HG02870 (cell line): Measurements from ENCODE around the gene CACNG8.
"Not testable (repeated sequence)": the region's sequence is repeated elsewhere in the genome, so short reads cannot be mapped to it uniquely, and the experiment has no call there.

Source experiments
- ATAC-seq: cut with Tn5 transposase; IDR thresholded peaks from one replicate; pipeline ENCODE4 v1.9.1; 2021; ENCODE audit warnings: mild to moderate bottlenecking, moderate library complexity; ENCODE audit not compliant: unreplicated experiment

Gene CACNG8

DNA sequence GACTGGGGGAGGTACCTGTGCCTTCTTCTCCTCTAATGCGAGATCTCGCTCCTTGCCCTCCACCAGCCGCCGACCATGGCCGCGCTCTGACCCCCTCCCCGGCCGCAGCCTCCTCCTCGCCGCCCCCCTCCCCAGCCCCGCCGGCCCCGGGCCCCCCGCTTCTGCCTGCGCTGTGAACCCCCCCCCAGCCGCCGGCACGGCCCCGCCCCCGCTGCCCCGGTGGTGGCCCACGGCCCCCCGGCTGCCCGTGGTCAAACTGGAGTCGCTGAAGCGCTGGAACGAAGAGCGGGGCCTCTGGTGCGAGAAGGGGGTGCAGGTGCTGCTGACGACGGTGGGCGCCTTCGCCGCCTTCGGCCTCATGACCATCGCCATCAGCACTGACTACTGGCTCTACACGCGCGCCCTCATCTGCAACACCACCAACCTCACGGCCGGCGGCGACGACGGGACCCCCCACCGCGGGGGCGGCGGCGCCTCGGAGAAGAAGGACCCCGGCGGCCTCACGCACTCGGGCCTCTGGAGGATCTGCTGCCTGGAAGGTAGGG, at the start of gene CACNG8:
TSS of gene CACNG8 (plus strand) at position 51 of the 545 bp plus-strand sequence.
- no peak for ATAC-seq

DNA sequence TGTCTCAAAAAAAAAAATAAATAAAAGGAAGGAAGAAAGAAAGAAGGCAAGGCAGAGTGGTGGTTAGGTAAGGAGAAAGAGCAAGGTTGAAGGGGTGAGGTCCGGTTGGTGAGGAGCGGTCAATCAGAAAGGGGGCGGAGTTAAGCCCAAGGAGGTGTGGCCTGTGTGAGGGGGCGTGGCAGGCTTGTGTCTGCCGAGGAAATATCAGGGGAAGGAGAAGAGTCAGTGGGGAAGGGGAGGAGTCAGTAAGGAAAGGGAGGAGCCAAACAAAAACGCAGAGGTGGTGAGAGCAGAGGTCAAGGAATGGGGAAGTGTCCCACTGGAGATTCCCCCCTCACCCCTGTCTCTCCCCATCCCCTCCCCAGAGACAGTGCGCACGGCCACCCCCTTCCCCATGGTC, 47.7 kb upstream of the CACNG8 start:
- ATAC-seq, result no peak

DNA sequence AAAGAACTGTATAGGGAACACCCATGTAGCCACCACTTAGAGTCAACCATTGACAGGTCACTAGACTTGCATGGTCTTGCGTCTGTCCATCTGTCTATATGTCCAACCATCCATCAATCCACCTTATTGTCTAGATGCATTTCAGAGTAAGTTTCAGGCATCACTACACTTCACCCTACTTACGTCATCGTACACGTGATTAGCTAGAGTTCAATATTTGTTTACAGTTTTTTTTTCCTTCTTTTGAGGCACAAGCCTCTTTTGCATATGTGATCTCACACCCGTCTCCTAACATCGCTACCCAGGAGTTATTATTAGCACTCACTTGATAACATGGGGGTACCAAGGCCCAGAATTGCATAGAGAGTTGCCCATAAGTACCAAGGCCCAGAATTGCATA, 46.7 kb upstream of the CACNG8 start:
- no peak for ATAC-seq

DNA sequence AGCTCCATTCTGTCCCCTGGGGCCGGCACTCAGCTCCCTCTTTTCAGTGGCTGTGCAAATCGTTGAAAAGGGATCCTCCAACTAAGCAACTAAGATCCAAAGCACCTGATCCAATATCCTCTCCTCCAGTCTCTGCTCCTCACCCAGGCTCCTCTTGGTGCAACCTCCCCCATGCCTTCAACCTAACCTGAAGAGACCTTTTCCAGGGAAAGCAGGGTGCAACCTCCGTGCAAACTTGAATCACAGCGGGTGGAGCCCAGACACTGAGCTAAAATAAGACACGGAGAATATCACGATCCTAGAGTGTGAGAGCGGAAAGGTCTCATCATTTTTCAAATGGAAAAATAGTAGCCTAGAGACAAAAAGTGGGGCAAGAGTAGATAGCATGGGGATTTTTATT, 45.4 kb upstream of the CACNG8 start:
- no peak for ATAC-seq

DNA sequence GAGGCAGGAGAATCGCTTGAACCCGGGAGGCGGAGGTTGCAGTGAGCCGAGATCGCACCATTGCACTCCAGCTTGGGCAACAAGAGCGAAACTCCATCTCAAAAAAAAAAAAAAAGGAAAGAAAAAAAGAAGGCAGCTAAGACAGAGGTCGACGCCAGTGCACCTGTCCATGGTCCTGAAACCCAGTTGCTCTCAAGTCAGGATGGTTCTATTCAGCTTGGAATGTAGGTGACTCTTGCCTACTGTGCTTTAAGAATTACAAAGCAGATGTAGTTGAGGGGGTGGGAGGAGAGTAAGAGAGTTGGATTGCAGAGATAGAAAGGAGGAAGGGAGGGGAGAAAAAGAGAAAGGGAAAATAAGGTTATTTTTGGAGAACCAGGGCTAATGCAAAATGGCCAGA, 35.0 kb upstream of the CACNG8 start:
- ATAC-seq, result no peak

DNA sequence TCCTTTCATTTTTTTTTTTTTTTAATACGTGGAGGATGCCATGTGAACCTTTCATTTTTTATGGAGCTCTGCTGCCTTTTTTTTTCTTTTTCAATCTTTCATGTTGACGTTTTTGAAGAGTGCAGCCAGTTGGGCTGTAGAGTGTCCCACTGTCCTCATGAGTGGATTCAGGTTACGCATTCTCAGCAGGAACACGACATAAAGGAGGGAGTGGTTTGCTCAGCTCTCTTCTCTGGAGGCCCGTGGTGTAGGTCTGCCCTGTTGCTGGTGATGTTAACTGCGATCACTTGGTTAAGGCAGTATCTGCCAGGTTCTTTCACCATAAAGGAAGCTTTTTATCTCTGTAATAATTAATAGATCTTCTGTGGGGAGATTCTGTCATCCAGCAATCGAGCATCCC, 26.7 kb upstream of the CACNG8 start:
- ATAC-seq, result no peak

DNA sequence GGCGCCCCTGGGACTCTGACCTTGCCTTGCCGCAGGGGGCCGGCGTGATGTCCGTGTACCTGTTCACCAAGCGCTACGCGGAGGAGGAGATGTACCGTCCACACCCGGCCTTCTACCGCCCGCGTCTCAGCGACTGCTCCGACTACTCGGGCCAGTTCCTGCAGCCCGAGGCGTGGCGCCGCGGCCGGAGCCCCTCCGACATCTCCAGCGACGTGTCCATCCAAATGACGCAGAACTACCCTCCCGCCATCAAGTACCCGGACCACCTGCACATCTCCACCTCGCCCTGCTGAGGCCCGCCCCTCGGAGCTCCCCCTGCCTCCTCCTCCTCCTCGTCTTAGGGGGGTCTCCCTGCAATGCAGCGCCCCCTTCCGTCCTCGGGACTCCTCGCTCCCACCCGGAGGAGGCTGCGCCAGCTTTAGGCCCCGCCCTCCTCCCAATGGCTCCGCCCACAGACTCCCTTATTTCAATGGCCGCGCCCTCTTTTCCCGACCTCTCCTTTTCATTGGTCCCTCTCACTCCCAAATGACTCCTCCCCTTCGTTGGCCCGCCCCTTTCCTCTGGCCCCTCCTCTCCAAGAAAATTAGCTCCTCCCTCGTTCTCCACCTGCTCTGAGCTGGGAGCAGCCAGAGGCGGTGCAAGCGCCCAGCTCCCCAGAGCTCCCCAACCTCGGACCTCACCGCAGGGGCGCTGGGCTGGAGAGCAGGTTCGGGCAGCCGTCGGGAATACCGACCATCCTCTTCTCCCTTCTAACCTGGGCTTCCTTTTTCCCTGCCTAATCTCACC, 20.5 kb upstream of the CACNG8 start:
- ATAC-seq, result no peak

DNA sequence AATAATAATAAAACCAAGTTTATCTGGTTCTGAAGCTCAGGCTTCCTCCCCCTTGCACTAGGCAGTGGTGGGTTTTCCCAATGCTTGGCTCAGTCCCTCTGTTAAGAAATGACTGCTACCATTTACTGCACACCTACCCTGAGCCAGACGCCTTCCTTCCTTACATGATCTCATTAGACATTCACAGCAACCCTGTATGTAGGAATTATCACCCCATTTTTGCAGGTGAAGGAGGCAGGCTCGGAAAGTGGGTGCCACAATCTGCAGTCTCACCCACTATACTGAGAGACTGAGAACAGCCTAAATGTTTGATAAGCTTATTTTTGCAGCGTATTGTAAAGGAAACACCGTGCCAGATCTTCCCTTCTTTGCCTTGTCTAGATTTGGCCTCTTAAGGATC, 18.3 kb upstream of the CACNG8 start:
- ATAC-seq, result no peak

DNA sequence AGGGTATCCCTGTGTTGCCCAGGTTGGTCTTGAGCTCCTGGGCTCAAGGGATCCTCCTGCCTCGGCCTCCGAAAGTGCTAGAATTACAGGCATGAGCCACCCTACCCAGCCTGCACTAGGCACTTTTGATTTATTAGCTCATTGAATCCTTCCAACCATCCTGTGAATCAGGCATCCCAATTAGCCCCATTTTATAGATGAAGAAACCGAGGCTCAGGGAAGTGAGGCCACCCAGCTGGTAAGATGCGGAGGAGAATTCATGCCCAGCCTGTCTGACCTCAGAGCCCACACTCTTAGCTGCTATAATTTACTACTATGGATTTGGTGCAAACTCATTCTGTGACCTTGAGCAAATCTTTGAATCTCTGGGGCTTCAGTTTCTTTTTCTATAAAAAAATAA, 17.8 kb upstream of the CACNG8 start:
- no peak for ATAC-seq

DNA sequence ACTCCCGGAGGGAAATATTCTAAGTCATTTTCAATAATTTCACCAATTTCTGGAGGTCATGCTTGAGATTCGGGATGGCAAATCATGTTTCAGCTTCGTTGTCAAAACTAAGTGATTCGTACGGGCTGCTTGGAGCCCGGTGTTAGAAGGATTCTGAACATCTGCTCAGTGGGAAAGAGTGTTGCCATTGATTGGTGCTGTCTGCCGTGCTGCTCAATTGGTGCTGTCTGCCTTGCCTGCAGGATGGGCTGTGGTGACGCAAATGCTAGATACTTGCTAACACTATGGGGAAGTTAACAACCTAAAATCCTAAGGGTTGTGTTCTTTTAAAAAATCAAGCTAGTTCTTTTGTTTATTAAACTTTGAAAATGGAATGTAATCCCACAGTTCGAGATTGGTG, 17.3 kb upstream of the CACNG8 start:
- ATAC-seq, result no peak

DNA sequence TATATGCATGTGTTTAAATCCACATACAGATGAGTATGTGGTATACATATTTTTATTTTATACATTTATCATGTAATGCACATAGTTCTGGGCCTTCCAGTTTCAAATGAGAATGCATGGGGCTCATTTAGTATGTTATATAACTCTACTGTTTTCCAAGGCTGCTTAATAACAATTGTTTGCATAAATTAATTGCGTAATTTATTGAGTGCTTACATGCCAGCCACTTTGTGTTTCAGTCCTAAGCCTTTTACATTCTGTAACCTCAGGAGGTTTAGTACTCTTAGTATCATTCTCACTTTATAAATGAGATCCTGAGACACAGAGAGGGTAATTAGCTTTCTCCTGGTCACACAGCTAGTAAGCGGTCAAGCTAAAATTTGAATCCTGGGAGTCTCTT, 16.7 kb upstream of the CACNG8 start:
- no peak for ATAC-seq

DNA sequence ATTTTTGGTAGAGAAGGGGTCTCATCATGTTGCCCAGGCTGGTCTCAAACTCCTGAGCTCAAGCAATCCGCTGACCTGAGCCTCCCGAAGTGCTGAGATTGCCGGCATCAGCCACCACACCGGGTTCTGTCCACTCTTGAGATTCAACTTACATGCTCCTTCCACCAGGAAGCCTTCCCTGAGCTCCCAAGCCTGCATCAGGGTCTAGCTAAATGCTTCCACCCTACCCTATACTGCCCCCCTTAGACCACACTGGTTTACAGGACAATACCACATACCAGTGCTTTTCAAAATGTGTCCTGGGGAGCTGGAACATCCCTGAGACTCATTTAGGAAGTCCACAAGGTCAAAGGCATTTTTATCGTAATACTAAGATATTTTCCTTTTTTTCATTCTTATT, 15.1 kb upstream of the CACNG8 start:
- ATAC-seq, result no peak

DNA sequence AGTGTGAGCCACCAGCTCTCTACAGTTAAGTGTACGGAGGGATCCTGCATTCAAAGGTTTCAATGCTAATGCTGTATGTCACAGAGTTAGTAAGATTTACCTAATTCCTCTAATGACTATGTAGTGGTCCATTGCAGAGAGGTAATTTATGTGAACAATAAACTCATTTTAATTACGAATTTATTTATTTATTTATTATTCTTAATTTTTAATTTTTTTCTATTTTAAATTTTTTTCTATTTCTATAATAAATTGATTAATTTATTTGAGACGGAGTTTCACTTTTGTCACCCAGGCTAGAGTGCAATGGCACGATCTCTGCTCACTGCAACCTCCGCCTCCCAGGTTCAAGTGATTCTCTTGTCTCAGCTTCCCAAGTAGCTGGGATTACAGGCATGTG, 14.1 kb upstream of the CACNG8 start:
- ATAC-seq, result not testable (repeated sequence)

DNA sequence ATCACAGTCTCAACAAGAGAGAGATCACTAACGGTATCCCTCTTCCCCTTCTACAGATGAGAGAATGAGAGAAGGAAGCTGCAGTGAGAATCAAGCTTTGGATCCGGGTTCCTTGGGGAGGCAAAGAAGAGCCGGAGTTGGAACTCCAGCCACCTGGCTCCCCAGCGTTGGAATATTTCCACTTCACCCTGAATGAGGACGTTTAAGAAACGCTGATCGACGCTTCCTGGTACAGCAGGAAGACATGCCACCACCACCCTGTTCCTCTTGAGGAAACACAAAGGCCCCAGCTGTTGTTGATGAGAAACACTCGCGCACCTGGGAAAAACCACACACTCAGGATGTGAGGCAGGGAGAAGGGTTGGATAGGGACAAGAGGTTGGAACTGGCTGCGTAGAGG, 11.3 kb upstream of the CACNG8 start:
- ATAC-seq, result no peak

DNA sequence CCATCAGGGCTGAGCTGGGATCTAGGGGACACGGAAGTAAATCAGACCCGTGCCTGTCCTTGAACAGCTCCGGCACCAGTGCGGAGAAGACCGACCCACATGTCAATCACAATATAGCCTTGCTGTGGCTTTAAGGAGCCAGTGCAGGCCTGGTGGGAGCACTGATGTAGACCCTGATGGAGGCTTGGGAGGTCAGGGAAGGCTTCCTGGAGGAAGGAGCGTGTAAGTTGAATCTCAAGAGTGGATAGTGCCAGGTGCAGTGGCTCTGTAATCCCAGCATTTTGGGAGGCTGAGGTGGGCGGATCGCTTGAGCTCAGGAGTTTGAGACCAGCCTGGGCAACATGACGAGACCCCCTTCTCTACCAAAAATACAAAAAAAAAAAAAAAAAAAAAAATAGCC, 10.8 kb upstream of the CACNG8 start:
- ATAC-seq, result no peak

DNA sequence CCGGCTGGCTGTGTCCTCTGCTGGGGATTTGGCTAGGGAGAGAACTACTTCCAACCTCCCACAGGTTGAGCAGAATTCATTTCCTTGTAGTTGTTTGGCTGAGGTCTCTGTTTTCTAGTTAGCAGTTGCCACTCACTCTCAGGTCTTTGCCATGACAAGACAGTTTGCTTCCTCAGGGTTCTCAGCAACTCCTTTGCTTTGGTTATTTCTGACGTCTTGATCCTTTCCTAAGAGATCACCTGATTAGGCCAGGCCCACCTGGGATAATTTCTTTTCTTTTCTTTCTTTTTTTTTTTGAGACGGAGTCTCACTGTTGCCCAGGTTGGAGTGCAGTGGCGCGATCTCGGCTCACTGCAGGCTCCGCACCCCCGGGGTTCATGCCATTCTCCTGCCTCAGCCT, 9.4 kb upstream of the CACNG8 start:
- ATAC-seq, result no peak

DNA sequence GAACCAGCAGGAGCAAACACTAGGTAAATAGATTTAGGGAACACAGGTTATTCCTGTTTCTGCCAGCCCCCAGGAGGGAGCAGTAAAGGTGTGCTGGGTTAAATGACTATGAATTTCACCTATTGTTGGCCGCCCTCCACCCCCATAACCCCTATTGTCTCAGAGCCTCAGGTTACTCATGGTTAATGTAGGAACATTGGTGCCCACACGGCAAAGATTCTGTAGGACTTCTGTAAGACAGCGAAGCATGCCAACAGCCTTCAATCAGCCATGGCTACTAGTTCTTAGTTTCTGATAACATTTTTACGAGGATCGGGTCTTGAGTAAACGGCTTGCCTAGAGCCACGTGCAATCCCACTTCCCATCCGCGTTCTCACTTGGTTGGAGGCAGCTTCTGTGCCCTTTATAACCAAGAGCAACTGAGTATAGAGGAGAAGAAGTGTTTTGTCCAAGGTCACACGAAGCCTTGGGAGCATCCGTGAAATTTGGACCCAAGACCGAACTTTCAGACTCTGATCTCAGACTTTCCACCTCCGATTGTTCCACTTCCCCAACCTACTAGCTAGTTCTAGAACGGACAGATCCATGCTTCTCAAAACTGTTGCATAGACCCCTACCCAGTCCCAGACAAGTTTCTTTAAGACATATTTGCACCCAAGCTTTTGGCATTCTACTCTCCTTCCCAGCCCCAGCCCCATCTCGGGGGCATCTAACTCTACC, 5.1 kb upstream of the CACNG8 start:
- no peak for ATAC-seq

DNA sequence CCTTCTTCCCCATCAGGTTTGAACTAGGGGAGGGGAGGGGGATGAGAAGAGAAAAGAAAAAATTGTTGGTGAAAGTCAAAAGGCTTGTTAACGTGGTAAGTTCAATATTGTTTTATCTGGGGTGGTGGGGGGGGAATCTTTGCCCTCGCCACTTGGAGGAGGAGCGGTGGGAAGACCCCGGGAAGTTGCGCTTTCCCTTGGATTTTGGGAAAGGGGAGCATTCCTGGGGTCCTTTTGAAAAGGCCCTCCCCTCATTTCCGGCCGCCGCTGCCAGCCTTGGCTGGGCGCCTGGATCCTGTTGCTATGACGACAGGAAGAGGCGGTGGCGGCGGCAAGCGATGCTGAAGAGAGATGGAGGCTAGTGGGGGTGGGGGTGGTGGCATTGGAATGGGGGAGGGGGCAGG, 4.6 kb upstream of the CACNG8 start:
- ATAC-seq, result no peak

DNA sequence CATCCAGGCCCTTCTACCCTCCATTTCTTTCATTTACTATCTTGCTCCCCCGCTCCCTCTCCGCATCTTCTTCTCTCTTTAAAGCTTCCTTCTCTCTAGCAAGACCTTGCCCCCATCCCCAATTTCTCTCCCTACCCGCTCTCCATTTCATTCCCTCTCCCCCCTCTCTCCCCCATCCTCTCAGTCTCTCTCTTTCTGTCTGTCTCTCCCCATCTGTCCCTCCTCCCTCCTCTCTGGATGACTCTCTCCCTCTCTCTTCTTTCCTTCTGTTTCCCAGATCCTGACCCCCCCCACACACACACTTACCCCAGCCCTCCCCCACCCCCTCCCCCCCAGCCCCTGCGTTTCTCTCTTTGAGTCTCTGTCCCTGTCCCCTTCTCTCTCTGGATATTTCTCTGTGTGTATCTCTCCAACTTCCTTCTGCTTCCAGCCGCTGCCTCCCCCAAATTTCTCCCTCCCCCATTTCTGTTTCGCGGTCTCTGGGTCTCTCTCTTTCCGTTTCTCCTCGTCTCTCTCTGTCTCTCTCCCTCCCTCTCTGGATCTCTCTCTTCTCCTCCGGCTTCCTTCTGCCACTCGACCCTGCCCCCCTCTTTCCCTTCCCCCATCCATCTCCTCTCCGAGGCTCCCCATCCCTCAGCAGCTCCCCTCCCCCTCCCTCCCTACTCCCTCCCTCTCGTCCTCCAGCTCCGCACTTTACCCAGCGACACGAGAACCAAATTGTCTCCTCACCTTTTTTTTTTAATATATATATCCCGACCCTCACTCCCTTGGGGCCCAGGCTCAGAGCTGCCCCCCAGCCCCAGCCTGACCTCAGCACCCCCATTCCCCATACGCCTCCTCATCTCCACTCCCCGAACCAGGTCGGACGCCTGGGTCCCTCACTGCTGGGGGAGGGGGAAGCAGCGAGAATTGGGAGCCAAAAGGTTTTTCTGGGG, 3.6 kb upstream of the CACNG8 start:
- ATAC-seq, result no peak

DNA sequence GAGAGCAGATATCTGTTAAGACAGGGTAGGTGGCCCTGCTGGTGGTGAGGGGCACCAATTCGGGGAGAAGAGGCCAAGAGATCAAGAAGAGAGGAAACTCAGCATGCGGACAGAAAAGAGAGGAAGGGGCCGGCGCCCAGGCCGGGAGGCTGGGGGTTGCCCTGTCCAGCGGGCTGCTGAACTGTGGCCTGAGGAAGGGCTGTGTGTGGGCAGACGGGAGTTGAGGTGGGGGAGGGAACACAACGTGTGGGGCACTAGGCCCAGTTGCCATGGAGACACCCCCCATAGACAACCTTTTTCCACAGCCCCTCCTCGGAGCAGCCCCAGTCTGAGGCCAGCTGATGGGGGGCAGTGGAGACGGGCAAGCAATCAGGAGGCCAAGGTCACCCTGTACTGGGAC, 2.5 kb upstream of the CACNG8 start:
- no peak for ATAC-seq

DNA sequence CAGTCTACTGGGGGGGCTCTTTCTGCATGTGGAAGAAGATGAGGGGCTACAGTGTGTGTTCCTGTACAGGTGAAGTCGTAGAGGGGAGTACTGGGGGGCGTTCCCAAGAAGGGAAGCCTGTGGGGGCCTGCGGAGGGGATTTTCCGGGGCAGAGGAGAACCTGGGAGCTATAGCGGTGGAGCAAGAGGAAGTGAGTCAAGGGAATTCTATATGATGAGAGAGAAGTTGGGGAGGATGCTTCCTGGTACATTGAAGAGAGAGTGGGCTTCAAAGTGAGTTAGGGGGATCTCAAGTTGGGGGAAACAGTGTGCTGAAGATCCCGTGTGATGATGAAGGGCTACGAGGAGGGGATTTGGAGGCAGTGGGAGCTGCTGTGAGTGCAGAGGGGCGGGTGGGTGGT, 1.9 kb upstream of the CACNG8 start:
- no peak for ATAC-seq
